SK-N-SH treated with all-trans-retinoic acid at 6 μM for 48 hours (cell line): ENCODE results near the gene HYAL3.

ENCODE experiments used
- ATAC-seq: fragments of 200-7000 bp; cut with Tn5 transposase; 3 replicates; pipeline ENCODE4 v1.9.1; 2020; ENCODE audit warnings: mild to moderate bottlenecking, moderate library complexity
- ARNTL ChIP-seq: fragments of 450-650 bp; formaldehyde crosslinking; IDR thresholded peaks from 2 replicates; pipeline ENCODE4 v1.5.0; 2020; ENCODE audit warnings: low read depth, mild to moderate bottlenecking, moderate library complexity, borderline replicate concordance
- BACH2 ChIP-seq: fragments of 250-450 bp; sonication (Bioruptor Pico); IDR thresholded peaks from 2 replicates; pipeline ENCODE4 v1.9.0; 2021; ENCODE audit warnings: mild to moderate bottlenecking, borderline replicate concordance
- CREB5 ChIP-seq: fragments of 250-450 bp; sonication (Bioruptor Pico); IDR thresholded peaks from 2 replicates; pipeline ENCODE4 v1.5.1; 2020; ENCODE audit warnings: low read depth, mild to moderate bottlenecking, moderate library complexity
- CSDC2 ChIP-seq: fragments of 250-450 bp; sonication (Bioruptor Pico); IDR thresholded peaks from 2 replicates; pipeline ENCODE4 v1.5.0; 2020; ENCODE audit warnings: mild to moderate bottlenecking, moderate library complexity
- CSRNP3 ChIP-seq: fragments of 250-450 bp; sonication (Bioruptor Pico); IDR thresholded peaks from 2 replicates; pipeline ENCODE4 v1.5.1; 2021; ENCODE audit warnings: mild to moderate bottlenecking, moderate library complexity
- ESRRG ChIP-seq: fragments of 250-450 bp; sonication (Bioruptor Pico); IDR thresholded peaks from 2 replicates; pipeline ENCODE4 v1.6.1; 2021; ENCODE audit warnings: mild to moderate bottlenecking
- GLIS3 ChIP-seq: fragments of 250-450 bp; sonication (Bioruptor Pico); IDR thresholded peaks from 2 replicates; pipeline ENCODE4 v1.5.0; 2020; ENCODE audit warnings: mild to moderate bottlenecking, moderate library complexity
- ISL1 ChIP-seq: fragments of 250-450 bp; sonication (Bioruptor Pico); IDR thresholded peaks from 2 replicates; pipeline ENCODE4 v2.1.2; 2022; ENCODE audit warnings: mild to moderate bottlenecking, moderate library complexity
- OSR1 ChIP-seq: fragments of 250-450 bp; sonication (Bioruptor Pico); IDR thresholded peaks from 2 replicates; pipeline ENCODE4 v1.8.0; 2022; ENCODE audit warnings: moderate library complexity, mild to moderate bottlenecking, inconsistent platforms
- PATZ1 ChIP-seq: fragments of 250-450 bp; sonication (Bioruptor Pico); IDR thresholded peaks from 2 replicates; pipeline ENCODE4 v1.8.0; 2020; ENCODE audit warnings: mild to moderate bottlenecking, moderate library complexity, borderline replicate concordance
- POU6F1 ChIP-seq: fragments of 250-450 bp; sonication (Bioruptor Pico); IDR thresholded peaks from 2 replicates; pipeline ENCODE4 v1.8.0; 2021; ENCODE audit warnings: low read depth, mild to moderate bottlenecking, moderate library complexity, borderline replicate concordance
- PPARA ChIP-seq: fragments of 250-450 bp; sonication (Bioruptor Pico); IDR thresholded peaks from 2 replicates; pipeline ENCODE4 v1.5.0; 2020; ENCODE audit warnings: mild to moderate bottlenecking, borderline replicate concordance
- RARB ChIP-seq: fragments of 250-450 bp; sonication (Bioruptor Pico); IDR thresholded peaks from 2 replicates; pipeline ENCODE4 v1.8.0; 2021; ENCODE audit warnings: mild to moderate bottlenecking, moderate library complexity
- SNAI2 ChIP-seq: fragments of 250-450 bp; sonication (Bioruptor Pico); IDR thresholded peaks from 2 replicates; pipeline ENCODE4 v1.5.0; 2020; ENCODE audit warnings: mild to moderate bottlenecking, moderate library complexity
- TCF4 ChIP-seq: fragments of 250-450 bp; sonication (Bioruptor Pico); IDR thresholded peaks from 2 replicates; pipeline ENCODE4 v1.8.0; 2021; ENCODE audit warnings: mild to moderate bottlenecking, moderate library complexity, borderline replicate concordance
- TSHZ2 ChIP-seq: fragments of 250-450 bp; sonication (Bioruptor Pico); IDR thresholded peaks from 2 replicates; pipeline ENCODE4 v1.5.0; 2020; ENCODE audit warnings: mild to moderate bottlenecking, moderate library complexity
- ZC3H10 ChIP-seq: fragments of 250-450 bp; sonication (Bioruptor Pico); IDR thresholded peaks from 2 replicates; pipeline ENCODE4 v1.5.1; 2021; ENCODE audit warnings: mild to moderate bottlenecking, moderate library complexity
- ZFP3 ChIP-seq: fragments of 250-450 bp; sonication (Bioruptor Pico); IDR thresholded peaks from 2 replicates; pipeline ENCODE4 v1.5.0; 2020; ENCODE audit warnings: mild to moderate bottlenecking, moderate library complexity
- ZFP30 ChIP-seq: fragments of 450-650 bp; formaldehyde crosslinking; IDR thresholded peaks from 2 replicates; pipeline ENCODE4 v1.5.0; 2022; ENCODE audit warnings: mild to moderate bottlenecking, moderate library complexity
- ZNF70 ChIP-seq: fragments of 450-650 bp; formaldehyde crosslinking; IDR thresholded peaks from 2 replicates; pipeline ENCODE4 v1.5.0; 2020; ENCODE audit warnings: mild to moderate bottlenecking, moderate library complexity
- ZNF8 ChIP-seq: fragments of 450-650 bp; formaldehyde crosslinking; IDR thresholded peaks from 2 replicates; pipeline ENCODE4 v1.5.0; 2020; ENCODE audit warnings: mild to moderate bottlenecking, moderate library complexity

HYAL3 gene

GRCh38 chr3:50259432-50260026 is 39.7 kb downstream of the HYAL3 start:
- ATAC-seq = no peak; the same call in 2 of the 3 replicates
- TF ChIP-seq PPARA (CRISPR knock-in tag) = no peak
- no peak for TF ChIP-seq SNAI2
- no peak for TF ChIP-seq ZFP3 (CRISPR knock-in tag)
- TF ChIP-seq CSDC2 (CRISPR knock-in tag) = no peak
- TF ChIP-seq BACH2 (CRISPR knock-in tag) = no peak
- no peak for TF ChIP-seq ISL1 (CRISPR knock-in tag)
- no peak for TF ChIP-seq TSHZ2 (CRISPR knock-in tag)
- TF ChIP-seq GLIS3 (CRISPR knock-in tag) = no peak
- no peak for TF ChIP-seq ESRRG
- no peak for TF ChIP-seq ZNF8
- no peak for TF ChIP-seq POU6F1 (CRISPR knock-in tag)
- TF ChIP-seq CREB5 = no peak
- no peak for TF ChIP-seq OSR1 (CRISPR knock-in tag)
- TF ChIP-seq ZC3H10 (CRISPR knock-in tag) = no peak
- TF ChIP-seq RARB (CRISPR knock-in tag) = no peak
- no peak for TF ChIP-seq ZFP30 (CRISPR knock-in tag)
- TF ChIP-seq ARNTL (CRISPR knock-in tag) = no peak
- TF ChIP-seq TCF4 (CRISPR knock-in tag) = no peak
- TF ChIP-seq CSRNP3 = no peak

GRCh38 chr3:50258979-50259378 is 40.2 kb downstream of the HYAL3 start:
- TF ChIP-seq TSHZ2 (CRISPR knock-in tag) (no peak), ISL1 (CRISPR knock-in tag) (no peak), CSRNP3 (no peak), ZFP30 (CRISPR knock-in tag) (no peak), RARB (CRISPR knock-in tag) (no peak), ZC3H10 (CRISPR knock-in tag) (no peak), TCF4 (CRISPR knock-in tag) (no peak), CREB5 (no peak), ARNTL (CRISPR knock-in tag) (no peak), ZNF70 (CRISPR knock-in tag) (no peak), PATZ1 (CRISPR knock-in tag) (no peak), GLIS3 (CRISPR knock-in tag) (no peak), PPARA (CRISPR knock-in tag) (no peak), CSDC2 (CRISPR knock-in tag) (no peak), SNAI2 (no peak)
- no peak for ATAC-seq
